ENCODE results near the gene ERBB4. TPM values are rescaled to one million over a fixed set of nuclear protein-coding genes. Genes with fewer than 3 reads are reported as not detected.

Gene ERBB4
- total and polyA plus RNA-seq, 9 donors: 0.08 to 22.3 (median 1.2) TPM

DNA sequence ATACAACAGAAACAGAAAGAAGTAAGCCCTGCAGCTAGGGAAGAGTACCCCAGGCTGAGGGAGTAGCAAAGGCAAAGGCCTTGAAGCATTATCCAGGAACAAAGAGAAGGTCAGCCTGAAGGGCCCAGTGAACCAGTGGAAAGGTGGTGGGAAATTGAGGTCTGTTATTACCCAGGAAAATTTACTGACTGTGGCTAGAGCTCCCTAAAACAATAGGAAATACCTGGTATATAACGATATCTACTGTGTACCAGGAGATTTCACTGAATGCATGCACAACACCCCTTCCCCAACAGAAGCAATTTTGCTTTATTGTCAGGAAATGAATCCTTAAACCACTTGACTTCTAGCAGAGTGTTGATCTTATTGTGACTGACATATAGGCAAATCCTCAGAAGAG, 365.3 kb downstream of the ERBB4 start:
- H3K36me3 ChIP-seq: no peaks in the 10 kb centered on the region
- intact Hi-C loops (cut with DNase I): no loop called here
- H3K4me3 ChIP-seq: no peak overlapping the region
- WGBS, 3 donors: 40 to 52% (median 43%) methylated on average over 1 of the region's 1 CpG
- H3K27me3 ChIP-seq: no peaks in the 10 kb centered on the region
- TF ChIP-seq EP300 (IDR thresholded peaks at IDR 0.05) (no peak), POLR2A (IDR thresholded peaks at IDR 0.05) (no peak)
- TF ChIP-seq, protein P1, sequence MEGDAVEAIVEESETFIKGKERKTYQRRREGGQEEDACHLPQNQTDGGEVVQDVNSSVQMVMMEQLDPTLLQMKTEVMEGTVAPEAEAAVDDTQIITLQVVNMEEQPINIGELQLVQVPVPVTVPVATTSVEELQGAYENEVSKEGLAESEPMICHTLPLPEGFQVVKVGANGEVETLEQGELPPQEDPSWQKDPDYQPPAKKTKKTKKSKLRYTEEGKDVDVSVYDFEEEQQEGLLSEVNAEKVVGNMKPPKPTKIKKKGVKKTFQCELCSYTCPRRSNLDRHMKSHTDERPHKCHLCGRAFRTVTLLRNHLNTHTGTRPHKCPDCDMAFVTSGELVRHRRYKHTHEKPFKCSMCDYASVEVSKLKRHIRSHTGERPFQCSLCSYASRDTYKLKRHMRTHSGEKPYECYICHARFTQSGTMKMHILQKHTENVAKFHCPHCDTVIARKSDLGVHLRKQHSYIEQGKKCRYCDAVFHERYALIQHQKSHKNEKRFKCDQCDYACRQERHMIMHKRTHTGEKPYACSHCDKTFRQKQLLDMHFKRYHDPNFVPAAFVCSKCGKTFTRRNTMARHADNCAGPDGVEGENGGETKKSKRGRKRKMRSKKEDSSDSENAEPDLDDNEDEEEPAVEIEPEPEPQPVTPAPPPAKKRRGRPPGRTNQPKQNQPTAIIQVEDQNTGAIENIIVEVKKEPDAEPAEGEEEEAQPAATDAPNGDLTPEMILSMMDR (IDR thresholded peaks at IDR 0.05): no peak
- no peak overlapping the region for H3K27ac ChIP-seq
- H3K4me1 ChIP-seq (ENCODE audit: insufficient read depth): no peaks in the 10 kb centered on the region
- peaks cover 0 to 6% of the 10 kb centered on the region in 2 donors for H3K9me3 ChIP-seq
- DNase-seq: no peak

DNA sequence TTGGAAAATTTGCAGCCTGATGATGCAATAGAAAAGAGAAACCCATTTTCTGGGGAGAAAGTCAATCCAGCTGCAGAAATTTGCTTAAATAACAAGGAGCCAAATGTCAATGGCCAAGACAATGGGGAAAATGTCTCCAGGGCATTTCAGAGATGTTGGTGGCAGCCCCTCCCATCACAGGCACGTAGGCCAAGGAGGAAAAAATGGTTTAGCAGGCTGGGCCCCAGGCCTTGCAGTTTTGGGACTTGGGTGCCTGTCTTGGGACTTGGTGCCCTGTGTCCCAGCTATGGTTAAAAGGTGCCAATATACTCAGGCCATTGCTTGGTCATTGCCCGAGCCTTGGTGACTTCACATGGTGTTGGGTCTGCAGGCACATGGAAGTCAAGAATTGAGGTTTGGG, 368.2 kb downstream of the ERBB4 start:
- H3K9me3 ChIP-seq: peaks cover 0 to 6% of the 10 kb centered on the region in 2 donors
- WGBS, 3 donors: 64 to 85% (median 83%) methylated on average over 2 of the region's 2 CpGs
- no peak overlapping the region for H3K27ac ChIP-seq
- no peaks in the 10 kb centered on the region for H3K4me1 ChIP-seq (ENCODE audit: insufficient read depth)
- no peak overlapping the region for H3K4me3 ChIP-seq
- H3K27me3 ChIP-seq: no peaks in the 10 kb centered on the region
- intact Hi-C loops (cut with DNase I): no loop called here
- H3K36me3 ChIP-seq: no peaks in the 10 kb centered on the region
- TF ChIP-seq EP300 (IDR thresholded peaks at IDR 0.05) (no peak), POLR2A (IDR thresholded peaks at IDR 0.05) (no peak)
- TF ChIP-seq, protein P1 (IDR thresholded peaks at IDR 0.05): no peak
- DNase-seq: no peak

DNA sequence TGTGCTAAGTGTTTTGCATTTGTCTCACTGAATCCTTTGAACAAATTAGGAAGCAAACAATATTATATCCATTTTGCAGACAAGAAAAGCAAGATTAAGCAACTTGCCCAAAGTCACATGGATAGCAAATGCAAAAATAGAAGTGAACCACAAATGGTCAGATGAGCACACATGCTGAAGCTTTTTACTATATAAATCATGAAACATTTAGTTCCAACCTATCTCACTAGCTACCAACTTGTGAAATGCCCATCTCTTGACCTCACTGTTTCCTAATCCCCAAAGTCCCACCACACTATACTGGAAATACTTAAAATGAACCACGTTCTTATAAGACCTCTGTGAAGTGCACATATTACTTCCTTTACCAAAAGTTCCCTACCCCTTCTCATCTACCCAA, 380.5 kb downstream of the ERBB4 start:
- H3K9me3 ChIP-seq: no peaks in the 10 kb centered on the region
- H3K4me3 ChIP-seq: no peak overlapping the region
- TF ChIP-seq, protein P1 (IDR thresholded peaks at IDR 0.05): no peak
- no peak for TF ChIP-seq POLR2A (IDR thresholded peaks at IDR 0.05)
- no peak for TF ChIP-seq EP300 (IDR thresholded peaks at IDR 0.05)
- H3K4me1 ChIP-seq (ENCODE audit: insufficient read depth): no peaks in the 10 kb centered on the region
- H3K27me3 ChIP-seq: no peaks in the 10 kb centered on the region
- H3K27ac ChIP-seq: no peak overlapping the region
- WGBS, 3 donors: 79 to 90% (median 83%) methylated on average over 1 of the region's 1 CpG
- intact Hi-C loops (cut with DNase I): no loop called here
- DNase-seq: no peak
- H3K36me3 ChIP-seq: no peaks in the 10 kb centered on the region

DNA sequence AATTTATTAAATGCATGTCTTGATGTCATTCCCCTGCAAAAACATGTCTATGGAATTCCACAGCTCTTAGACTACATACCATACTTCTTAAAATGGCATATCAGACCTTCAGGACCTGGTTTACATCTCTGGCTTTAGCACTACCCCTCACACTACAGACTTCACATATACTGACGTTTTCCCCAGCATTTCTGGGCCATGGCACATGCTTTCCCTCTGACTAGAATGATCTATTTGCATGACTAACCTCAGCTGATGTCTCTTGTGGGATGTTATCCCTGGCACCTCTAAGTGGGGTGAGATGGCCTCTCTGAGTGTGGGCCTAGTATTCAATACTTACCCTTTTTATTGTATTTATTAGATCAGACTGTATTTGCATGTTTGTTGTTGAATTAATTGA, 381.6 kb downstream of the ERBB4 start:
- TF ChIP-seq, protein P1 (IDR thresholded peaks at IDR 0.05): no peak
- no peak for TF ChIP-seq EP300 (IDR thresholded peaks at IDR 0.05)
- no peak for TF ChIP-seq POLR2A (IDR thresholded peaks at IDR 0.05)
- Histone ChIP-seq H3K4me3 (no peak overlapping the region), H3K4me1 (ENCODE audit: insufficient read depth) (no peaks in the 10 kb centered on the region), H3K27ac (no peak overlapping the region), H3K9me3 (no peaks in the 10 kb centered on the region), H3K27me3 (no peaks in the 10 kb centered on the region), H3K36me3 (no peaks in the 10 kb centered on the region)
- WGBS, 3 donors: 25 to 33% (median 29%) methylated on average over 1 of the region's 1 CpG
- intact Hi-C loops (cut with DNase I): no loop called here
- no peak for DNase-seq

All from ovary (tissue), 9 donors.